H9 (cell line): ENCODE results near the gene PEX5L. TPM values are rescaled to one million over a fixed set of nuclear protein-coding genes. Genes with fewer than 3 reads are reported as not detected.

ENCODE experiments used
- DNase-seq: peaks from one replicate; pipeline ENCODE4 v3.0.0-alpha.2; 2017
- H2AFZ ChIP-seq: one replicate; pipeline ENCODE4 v1.6.1; 2013; ENCODE audit warnings: mild to moderate bottlenecking, low read length, control low read depth, moderate library complexity
- H2AK5ac ChIP-seq: 2 replicates; pipeline ENCODE4 v1.6.1; 2013; ENCODE audit warnings: low read length, control low read depth, mixed read lengths; ENCODE audit not compliant: insufficient read length
- H2BK120ac ChIP-seq: one replicate; pipeline ENCODE4 v1.6.1; 2013; ENCODE audit warnings: low read depth, mild to moderate bottlenecking, low read length, control low read depth, inconsistent platforms; ENCODE audit not compliant: poor library complexity, severe bottlenecking
- H2BK12ac ChIP-seq: 2 replicates; pipeline ENCODE4 v1.6.1; 2013; ENCODE audit warnings: low read length, control low read depth, mixed read lengths, low read depth; ENCODE audit not compliant: insufficient read length
- H2BK15ac ChIP-seq: 2 replicates; pipeline ENCODE4 v1.6.1; 2013; ENCODE audit warnings: low read depth, low read length, control low read depth
- H2BK20ac ChIP-seq: one replicate; pipeline ENCODE4 v1.6.1; 2013; ENCODE audit warnings: low read depth, mild to moderate bottlenecking, low read length, control low read depth, inconsistent platforms; ENCODE audit not compliant: poor library complexity, severe bottlenecking
- H2BK5ac ChIP-seq: 2 replicates; pipeline ENCODE4 v1.6.1; 2013; ENCODE audit warnings: low read length, control low read depth, mixed read lengths; ENCODE audit not compliant: insufficient read length
- H3K14ac ChIP-seq: 2 replicates; pipeline ENCODE4 v1.6.1; 2013; ENCODE audit warnings: low read length, control low read depth; ENCODE audit not compliant: insufficient read depth
- H3K18ac ChIP-seq: 2 replicates; pipeline ENCODE4 v1.6.1; 2013; ENCODE audit warnings: low read depth, mild to moderate bottlenecking, mixed read lengths, low read length, control low read depth; ENCODE audit not compliant: insufficient read length
- H3K23ac ChIP-seq: 2 replicates; pipeline ENCODE4 v1.6.1; 2013; ENCODE audit warnings: low read length, control low read depth, mixed read lengths, low read depth; ENCODE audit not compliant: insufficient read length
- H3K23me2 ChIP-seq: 2 replicates; pipeline ENCODE4 v1.6.1; 2013; ENCODE audit warnings: low read depth, mild to moderate bottlenecking, mixed read lengths, low read length, control low read depth; ENCODE audit not compliant: insufficient read length, poor library complexity, severe bottlenecking
- H3K27ac ChIP-seq: 2 replicates; pipeline ENCODE4 v1.5.1; 2013; ENCODE audit warnings: low read length, control low read depth, mixed read lengths, low read depth; ENCODE audit not compliant: insufficient read length
- H3K27me3 ChIP-seq: 2 replicates; pipeline ENCODE4 v1.6.1; 2013; ENCODE audit warnings: low read length, control low read depth, inconsistent platforms; ENCODE audit not compliant: insufficient read depth
- H3K4ac ChIP-seq: 2 replicates; pipeline ENCODE4 v1.6.1; 2013; ENCODE audit warnings: low read depth, mild to moderate bottlenecking, control low read depth, inconsistent platforms, low read length, moderate library complexity
- H3K4me1 ChIP-seq: 2 replicates; pipeline ENCODE4 v1.6.1; 2013; ENCODE audit warnings: low read length, control low read depth, inconsistent platforms; ENCODE audit not compliant: insufficient read depth
- H3K4me2 ChIP-seq: 2 replicates; pipeline ENCODE4 v1.6.1; 2013; ENCODE audit warnings: low read length, control low read depth, mixed read lengths; ENCODE audit not compliant: insufficient read length, insufficient read depth
- H3K56ac ChIP-seq: 2 replicates; pipeline ENCODE4 v1.6.1; 2013; ENCODE audit warnings: low read depth, mild to moderate bottlenecking, mixed read lengths, low read length, control low read depth; ENCODE audit not compliant: insufficient read length
- H3K79me1 ChIP-seq: 2 replicates; pipeline ENCODE4 v1.6.1; 2013; ENCODE audit warnings: low read depth, mild to moderate bottlenecking, moderate library complexity, low read length, control low read depth, inconsistent platforms; ENCODE audit not compliant: insufficient read depth, poor library complexity, severe bottlenecking
- H3K79me2 ChIP-seq: 2 replicates; pipeline ENCODE4 v1.6.1; 2013; ENCODE audit warnings: low read length, control low read depth, inconsistent platforms; ENCODE audit not compliant: insufficient read depth
- H3K9ac ChIP-seq: 2 replicates; pipeline ENCODE4 v1.6.1; 2013; ENCODE audit warnings: low read length, control low read depth, mixed read lengths; ENCODE audit not compliant: insufficient read length; ENCODE audit errors: extremely low read depth
- H3K9me3 ChIP-seq: one replicate; pipeline ENCODE4 v1.6.1; 2013; ENCODE audit warnings: low read depth, low read length, inconsistent platforms; ENCODE audit not compliant: control insufficient read depth
- H3T11ph ChIP-seq: one replicate; pipeline ENCODE4 v1.6.1; 2013; ENCODE audit warnings: mild to moderate bottlenecking, low read length, control low read depth, inconsistent platforms
- H4K20me1 ChIP-seq: one replicate; pipeline ENCODE4 v1.6.1; 2013; ENCODE audit not compliant: control insufficient read depth, insufficient read length, insufficient read depth
- H4K5ac ChIP-seq: 2 replicates; pipeline ENCODE4 v1.6.1; 2013; ENCODE audit warnings: low read depth, mild to moderate bottlenecking, mixed read lengths, low read length, control low read depth; ENCODE audit not compliant: insufficient read length
- H4K8ac ChIP-seq: replicated peaks from 2 replicates; pipeline ENCODE4 v1.6.1; 2013; ENCODE audit warnings: low read length, control low read depth, mixed read lengths, low read depth; ENCODE audit not compliant: insufficient read length
- H4K91ac ChIP-seq: 2 replicates; pipeline ENCODE4 v1.6.1; 2013; ENCODE audit warnings: low read depth, mild to moderate bottlenecking, moderate library complexity, mixed read lengths, low read length, control low read depth; ENCODE audit not compliant: insufficient read length
- H3K27ac Mint-ChIP-seq, 3 experiments: 2 replicates in 2 of 3; 3 replicates in 1 of 3; pipeline ENCODE4 v1.8.0; 2020 to 2021; ENCODE audit warnings: mixed read lengths in 3 of 3, mild to moderate bottlenecking in 1 of 3, moderate library complexity in 1 of 3
- H3K27me3 Mint-ChIP-seq: 2 replicates; pipeline ENCODE4 v1.8.0; 2021; ENCODE audit warnings: low read depth, mild to moderate bottlenecking, moderate library complexity, mixed read lengths
- H3K36me3 Mint-ChIP-seq, 3 experiments: 2 replicates in 2 of 3; 3 replicates in 1 of 3; pipeline ENCODE4 v1.8.0; 2020 to 2021; ENCODE audit warnings: low read depth in 3 of 3, mixed read lengths in 3 of 3; ENCODE audit not compliant: insufficient read depth in 1 of 3
- H3K4me1 Mint-ChIP-seq, 2 experiments: 2 replicates each; pipeline ENCODE4 v1.8.0; 2020; ENCODE audit warnings: mixed read lengths in 2 of 2
- H3K4me3 Mint-ChIP-seq, 2 experiments: 2 replicates in 1 of 2; 3 replicates in 1 of 2; pipeline ENCODE4 v1.8.0; 2020 to 2021; ENCODE audit warnings: mild to moderate bottlenecking in 2 of 2, mixed read lengths in 2 of 2, moderate library complexity in 1 of 2
- H3K9me3 Mint-ChIP-seq, 2 experiments: 2 replicates in 1 of 2; 3 replicates in 1 of 2; pipeline ENCODE4 v1.8.0; 2020; ENCODE audit warnings: mild to moderate bottlenecking in 2 of 2, mixed read lengths in 2 of 2, moderate library complexity in 1 of 2
- CTCF ChIP-seq: fragments of 200-600 bp; sonication (generic); conservative IDR thresholded peaks from 3 replicates; pipeline ENCODE4 v1.8.0; 2021; ENCODE audit warnings: antibody characterized with exemption, mild to moderate bottlenecking
- WGBS: extraction: QIAGEN DNeasy Blood & Tissue Kit; methylation state at CpG from one replicate; pipeline ENCODE4 v1.1.7; 2013; ENCODE audit warnings: missing lambda C conversion rate, low lambda C conversion rate, mixed read lengths; ENCODE audit not compliant: insufficient read length; ENCODE audit errors: extremely low coverage; 5-methylcytosine and 5-hydroxymethylcytosine counted together
- total RNA-seq: library from RNA; stranded (reverse); gene quantifications from 2 replicates; pipeline ENCODE4 v1.2.1, GENCODE V29; 2021

Gene PEX5L
- total RNA-seq, 1 experiment from 2014 or later = 0.85 TPM

- no peak overlapping the region for H4K8ac ChIP-seq
- H3K9me3 Mint-ChIP-seq = no peaks in the 10 kb centered on the region
- no peaks in the 10 kb centered on the region; a peak in 1 of 7 replicates for H3K36me3 Mint-ChIP-seq
These were observed 41.9 kb upstream of the PEX5L start for GRCh38 chr3:180078592-180078991.

More at GRCh38 chr3:180078592-180078991, 41.9 kb upstream of the PEX5L start:
- no peak overlapping the region for H2BK20ac ChIP-seq
- H3K18ac ChIP-seq = no peak overlapping the region
- H3T11ph ChIP-seq = no peak overlapping the region
- no peaks in the 10 kb centered on the region for H3K27me3 Mint-ChIP-seq
- no peak overlapping the region for H3K27ac Mint-ChIP-seq
- TF ChIP-seq CTCF = no peak
- no peak overlapping the region for H2AFZ ChIP-seq
- H3K14ac ChIP-seq = no peak overlapping the region
- H3K56ac ChIP-seq = no peak overlapping the region
- no peaks in the 10 kb centered on the region for H3K9me3 ChIP-seq
- no peak overlapping the region for H3K4ac ChIP-seq
- no peak overlapping the region for H2BK12ac ChIP-seq
- H2AK5ac ChIP-seq = no peak overlapping the region
- H4K5ac ChIP-seq = no peak overlapping the region
- no peak overlapping the region for H3K23ac ChIP-seq
- H3K27me3 ChIP-seq = no peaks in the 10 kb centered on the region
- WGBS = no CpG with 5 or more reads among the region's 2 CpGs
- no peak overlapping the region for H4K91ac ChIP-seq
- H3K4me1 ChIP-seq = no peaks in the 10 kb centered on the region
- DNase-seq = no peak
- no peak overlapping the region for H2BK5ac ChIP-seq
- no peak overlapping the region for H3K4me3 Mint-ChIP-seq
- peaks cover 10 to 14% of the 10 kb centered on the region in 2 experiments for H3K4me1 Mint-ChIP-seq
- no peak overlapping the region for H2BK120ac ChIP-seq
- no peaks in the 10 kb centered on the region for H3K79me1 ChIP-seq
- H3K23me2 ChIP-seq = no peaks in the 10 kb centered on the region
- H3K27ac ChIP-seq = no peak overlapping the region
- no peaks in the 10 kb centered on the region for H3K79me2 ChIP-seq
- H3K9ac ChIP-seq = no peak overlapping the region
- H4K20me1 ChIP-seq = no peaks in the 10 kb centered on the region
- no peak overlapping the region for H2BK15ac ChIP-seq
- no peak overlapping the region for H3K4me2 ChIP-seq
